Activated naive CD8-positive, alpha-beta T cell treated with anti-CD3 and anti-CD28 coated beads for 36 hours (primary cell): ENCODE results near the gene GPR137B. TPM values are rescaled to one million over a fixed set of nuclear protein-coding genes. Genes with fewer than 3 reads are reported as not detected.
"Not testable (repeated sequence)": the region's sequence is repeated elsewhere in the genome, so short reads cannot be mapped to it uniquely, and the experiment has no call there.

Experiments used
- DNase-seq: peaks from one replicate; pipeline ENCODE4 v3.0.0; 2021
- H3K27ac Mint-ChIP-seq: one replicate; pipeline ENCODE4 v1.8.0; 2022; ENCODE audit warnings: mild to moderate bottlenecking, moderate library complexity, mixed read lengths
- H3K27me3 Mint-ChIP-seq: one replicate; pipeline ENCODE4 v1.8.0; 2022; ENCODE audit warnings: mild to moderate bottlenecking, mixed read lengths
- H3K36me3 Mint-ChIP-seq: one replicate; pipeline ENCODE4 v1.8.0; 2021; ENCODE audit warnings: mild to moderate bottlenecking, mixed read lengths
- H3K4me1 Mint-ChIP-seq: one replicate; pipeline ENCODE4 v1.8.0; 2021; ENCODE audit warnings: mixed read lengths
- H3K4me3 Mint-ChIP-seq: one replicate; pipeline ENCODE4 v1.8.0; 2022; ENCODE audit warnings: mild to moderate bottlenecking, moderate library complexity, mixed read lengths
- H3K9me3 Mint-ChIP-seq: one replicate; pipeline ENCODE4 v1.8.0; 2022; ENCODE audit warnings: mixed read lengths
- total RNA-seq, 2 experiments: library from RNA; stranded (reverse); gene quantifications; one replicate each; pipeline ENCODE4 v1.2.3, GENCODE V29; 2021

The GPR137B gene
- total RNA-seq, 2 experiments from 2014 or later = 4.6 to 4.7 TPM

- Mint-ChIP-seq H3K36me3 (peaks cover 32% of the 10 kb centered on the region), H3K4me3 (no peak overlapping the region), H3K4me1 (peaks cover 10% of the 10 kb centered on the region), H3K27me3 (no peaks in the 10 kb centered on the region), H3K9me3 (peaks cover 16% of the 10 kb centered on the region), H3K27ac (no peak overlapping the region)
- no peak for DNase-seq
Measured at GRCh38 chr1:236158719-236159118, 16.4 kb downstream of the GPR137B start.

DNA sequence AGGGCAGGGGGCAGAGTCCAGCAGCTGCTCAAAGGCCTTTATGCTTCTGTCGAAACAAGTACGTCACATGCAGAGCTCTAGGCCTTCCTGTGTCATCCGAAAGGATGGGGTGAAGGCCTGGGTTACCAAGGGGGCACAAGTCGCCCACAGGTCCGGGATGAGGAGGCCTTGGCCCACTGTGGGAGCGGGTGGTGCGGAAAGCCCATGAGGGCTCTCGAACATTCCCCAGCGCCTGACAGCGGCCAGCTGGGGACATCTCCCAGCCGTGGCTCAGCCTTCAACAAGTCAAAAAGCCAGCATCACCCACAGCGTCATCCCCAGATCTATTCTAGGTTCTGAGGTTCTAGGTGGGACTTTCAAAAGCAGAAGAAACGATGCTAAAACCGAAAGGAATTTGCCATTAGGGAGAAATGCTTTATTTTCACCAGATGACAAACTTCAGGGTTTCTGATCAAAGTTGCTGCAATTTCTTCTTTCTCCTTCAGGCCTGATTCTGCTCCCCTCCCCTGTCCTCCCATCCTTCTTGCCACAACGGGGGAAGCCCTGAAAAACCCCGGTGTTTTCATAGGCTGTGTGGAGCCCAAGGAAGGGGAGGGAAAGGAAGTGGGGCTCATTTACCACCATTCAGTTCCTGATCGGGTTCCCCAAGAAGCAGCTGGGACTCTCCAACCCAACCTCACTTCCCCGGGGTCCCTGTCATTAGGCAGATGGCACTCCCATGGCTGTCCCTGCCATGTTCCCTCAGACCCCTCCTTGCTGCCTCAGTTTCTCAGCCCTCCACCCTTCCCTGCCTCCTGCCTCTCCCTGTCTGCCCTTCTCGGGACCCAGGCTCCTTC, 17.6 kb downstream of the GPR137B start:
- no peaks in the 10 kb centered on the region for H3K27me3 Mint-ChIP-seq
- peak overlapping the region; percentile 11 for H3K27ac Mint-ChIP-seq
- no peak overlapping the region for H3K4me3 Mint-ChIP-seq
- peaks cover 15% of the 10 kb centered on the region for H3K4me1 Mint-ChIP-seq
- peaks cover 16% of the 10 kb centered on the region for H3K9me3 Mint-ChIP-seq
- peaks cover 38% of the 10 kb centered on the region for H3K36me3 Mint-ChIP-seq
- no peak for DNase-seq

DNA sequence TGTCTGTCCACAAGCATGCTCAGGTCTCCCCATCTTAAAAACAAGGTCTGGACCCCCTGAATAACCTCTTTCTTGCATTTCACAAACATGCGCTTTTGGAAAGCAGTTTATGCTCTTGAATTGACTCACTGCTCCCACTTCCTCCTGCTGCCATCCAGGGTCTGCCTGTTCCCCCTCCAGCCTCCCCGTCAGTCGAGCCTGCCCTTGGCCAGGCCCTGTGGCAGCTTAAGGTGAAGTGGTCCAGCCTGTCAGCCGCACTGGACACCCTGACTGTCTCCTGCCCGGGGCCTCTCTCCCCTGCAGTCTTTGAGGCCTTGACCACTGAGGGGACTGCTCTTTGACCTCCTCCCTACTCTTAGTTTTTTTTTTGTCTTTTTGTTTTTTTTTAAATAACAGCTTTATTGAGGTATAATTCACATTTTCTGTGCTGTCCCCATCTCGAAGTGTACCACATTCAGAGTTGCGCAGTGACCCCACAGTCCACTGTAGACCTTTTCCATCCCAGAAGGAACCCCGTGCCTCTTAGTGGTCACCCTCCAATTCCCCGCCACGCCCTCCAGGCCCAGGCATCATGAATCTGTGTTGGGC, 18.3 kb downstream of the GPR137B start:
- H3K27ac Mint-ChIP-seq = peak overlapping the region; percentile 11

DNA sequence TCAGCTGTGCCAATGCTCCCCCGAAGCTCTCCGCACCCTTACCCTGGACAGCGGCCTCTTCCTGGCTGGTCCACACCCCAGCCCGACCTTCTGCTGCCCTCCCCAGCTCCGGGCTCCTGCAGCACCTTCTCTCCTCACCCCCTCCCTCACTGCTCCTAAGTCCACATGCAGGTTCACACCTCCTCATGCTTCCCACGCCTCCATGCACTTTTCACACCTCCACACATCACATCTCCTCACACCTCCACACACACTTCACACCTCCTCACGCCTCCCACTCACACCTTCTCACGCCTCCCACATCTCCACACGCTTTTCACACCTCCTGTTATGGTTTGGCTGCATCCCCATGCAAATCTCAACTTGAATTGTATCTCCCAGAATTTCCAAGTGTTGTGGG, 18.9 kb downstream of the GPR137B start:
- peaks cover 16% of the 10 kb centered on the region for H3K9me3 Mint-ChIP-seq
- no peak overlapping the region for H3K27ac Mint-ChIP-seq
- peaks cover 15% of the 10 kb centered on the region for H3K4me1 Mint-ChIP-seq
- peaks cover 38% of the 10 kb centered on the region for H3K36me3 Mint-ChIP-seq
- DNase-seq = no peak
- H3K27me3 Mint-ChIP-seq = no peaks in the 10 kb centered on the region
- no peak overlapping the region for H3K4me3 Mint-ChIP-seq

More for the DNA sequence above, 18.3 kb downstream of the GPR137B start:
- Mint-ChIP-seq H3K4me3 (no peak overlapping the region), H3K4me1 (peaks cover 15% of the 10 kb centered on the region), H3K36me3 (peaks cover 38% of the 10 kb centered on the region), H3K9me3 (peaks cover 16% of the 10 kb centered on the region), H3K27me3 (no peaks in the 10 kb centered on the region)
- no peak for DNase-seq

DNA sequence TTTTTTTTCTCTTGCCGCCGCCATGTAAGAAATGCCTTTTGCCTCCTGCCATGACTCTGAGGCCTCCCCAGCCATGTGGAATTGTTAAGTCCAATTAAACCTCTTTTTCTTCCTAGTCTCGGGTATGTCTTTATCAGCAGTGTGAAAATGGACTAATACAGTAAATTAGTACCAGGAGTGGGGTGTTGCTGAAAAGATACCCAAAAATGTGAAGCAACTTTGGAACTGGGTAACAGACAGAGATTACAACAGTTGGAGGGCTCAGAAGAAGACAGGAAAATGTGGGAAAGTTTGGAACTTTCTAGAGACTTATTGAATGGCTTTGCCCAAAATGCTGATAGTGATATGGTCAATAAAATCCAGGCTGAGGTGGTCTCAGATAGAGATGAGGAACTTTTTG, 19.4 kb downstream of the GPR137B start:
- H3K4me1 Mint-ChIP-seq = peaks cover 12% of the 10 kb centered on the region
- H3K27me3 Mint-ChIP-seq, DNase-seq, H3K27ac Mint-ChIP-seq, H3K4me3 Mint-ChIP-seq: not testable (repeated sequence)
- peaks cover 16% of the 10 kb centered on the region for H3K9me3 Mint-ChIP-seq
- H3K36me3 Mint-ChIP-seq = peaks cover 38% of the 10 kb centered on the region

- no peak for DNase-seq
- H3K9me3 Mint-ChIP-seq = peaks cover 16% of the 10 kb centered on the region
- no peaks in the 10 kb centered on the region for H3K27me3 Mint-ChIP-seq
- no peak overlapping the region for H3K27ac Mint-ChIP-seq
- H3K36me3 Mint-ChIP-seq = peaks cover 38% of the 10 kb centered on the region
- peaks cover 12% of the 10 kb centered on the region for H3K4me1 Mint-ChIP-seq
- no peak overlapping the region for H3K4me3 Mint-ChIP-seq
Measured at GRCh38 chr1:236163463-236164153, 21.3 kb downstream of the GPR137B start.

DNA sequence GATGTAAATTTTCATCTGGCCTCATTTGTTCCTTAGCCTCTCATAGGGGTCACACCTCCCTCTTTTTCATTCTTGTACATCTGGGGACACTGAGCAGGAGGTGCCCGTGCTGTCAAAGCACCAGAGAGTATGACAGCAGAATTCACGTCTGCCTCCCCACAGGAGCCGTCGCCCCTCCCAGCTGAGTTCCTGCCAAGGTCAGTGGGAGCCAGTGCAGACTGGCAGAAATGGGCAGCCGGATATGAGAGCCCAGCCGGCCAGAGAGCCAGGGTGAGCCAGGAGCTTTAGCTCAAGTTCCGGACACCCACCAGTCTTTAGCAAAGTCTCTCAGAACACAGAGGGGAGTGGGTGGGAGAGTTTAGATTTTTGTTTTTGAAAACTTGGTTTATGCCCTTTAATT, 21.9 kb downstream of the GPR137B start:
- DNase-seq = no peak
- no peaks in the 10 kb centered on the region for H3K27me3 Mint-ChIP-seq
- peaks cover 16% of the 10 kb centered on the region for H3K9me3 Mint-ChIP-seq
- peaks cover 38% of the 10 kb centered on the region for H3K36me3 Mint-ChIP-seq
- no peak overlapping the region for H3K4me3 Mint-ChIP-seq
- H3K4me1 Mint-ChIP-seq = peaks cover 12% of the 10 kb centered on the region
- no peak overlapping the region for H3K27ac Mint-ChIP-seq

DNA sequence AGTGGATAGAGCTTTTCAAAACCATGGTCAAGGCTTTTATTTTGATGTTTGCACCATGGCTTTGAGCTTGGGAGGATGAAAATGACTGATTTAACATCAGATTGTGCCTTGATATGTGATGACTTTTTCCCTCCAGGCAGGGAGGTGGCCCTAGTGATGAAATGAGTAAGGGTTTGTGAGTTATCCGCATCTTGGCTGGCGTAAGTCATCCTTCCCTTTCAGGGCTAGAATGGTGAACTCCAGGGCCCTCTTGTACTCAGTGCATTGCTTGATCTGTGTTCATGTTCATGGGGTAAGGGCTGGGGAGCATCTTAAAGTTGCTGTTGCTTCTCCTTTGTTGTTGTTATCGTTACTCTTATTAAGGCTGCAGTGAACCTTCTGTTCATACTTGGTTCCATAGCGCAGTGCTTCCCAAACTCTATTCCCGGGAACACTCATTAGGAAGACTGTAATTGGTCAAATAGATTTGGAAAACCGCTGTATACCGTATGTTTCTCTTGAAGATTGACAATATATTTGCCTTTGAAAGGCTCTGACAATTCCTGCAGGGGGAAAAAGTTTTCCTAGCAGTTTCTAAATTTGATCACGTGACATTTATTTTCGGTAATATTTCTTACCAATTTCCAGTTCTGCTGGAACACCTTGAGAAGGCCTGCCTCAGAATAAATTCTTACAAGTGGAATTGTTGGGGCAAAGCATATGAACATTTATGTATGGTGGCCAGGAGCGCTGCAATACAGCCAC, 23.1 kb downstream of the GPR137B start:
- Mint-ChIP-seq H3K9me3 (peaks cover 15% of the 10 kb centered on the region), H3K4me1 (peaks cover 11% of the 10 kb centered on the region), H3K4me3 (no peak overlapping the region), H3K27me3 (no peaks in the 10 kb centered on the region), H3K27ac (no peak overlapping the region), H3K36me3 (peaks cover 36% of the 10 kb centered on the region)
- DNase-seq = no peak

DNA sequence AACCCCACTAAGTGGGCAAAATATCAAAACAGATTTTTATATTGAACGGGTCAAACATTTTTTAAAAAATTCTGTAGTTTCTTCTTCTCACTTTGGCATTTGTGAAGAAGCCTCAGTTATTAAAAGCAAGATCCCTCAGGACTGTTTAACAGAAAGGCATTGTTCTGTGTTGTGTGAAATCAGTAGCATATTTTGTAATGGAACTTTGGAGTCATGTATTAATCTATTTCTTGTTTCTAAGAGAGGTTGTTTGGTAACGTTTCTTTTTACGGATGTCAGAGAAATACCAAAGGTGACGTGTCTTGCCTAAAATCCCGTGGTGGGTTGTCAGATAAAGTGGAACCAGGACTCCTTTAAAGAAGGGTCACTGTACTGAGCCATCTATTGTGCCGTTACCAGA, 23.7 kb downstream of the GPR137B start:
- no peak overlapping the region for H3K4me3 Mint-ChIP-seq
- no peaks in the 10 kb centered on the region for H3K27me3 Mint-ChIP-seq
- peaks cover 30% of the 10 kb centered on the region for H3K36me3 Mint-ChIP-seq
- peaks cover 10% of the 10 kb centered on the region for H3K9me3 Mint-ChIP-seq
- no peak for DNase-seq
- H3K4me1 Mint-ChIP-seq = peaks cover 11% of the 10 kb centered on the region
- H3K27ac Mint-ChIP-seq = no peak overlapping the region

DNA sequence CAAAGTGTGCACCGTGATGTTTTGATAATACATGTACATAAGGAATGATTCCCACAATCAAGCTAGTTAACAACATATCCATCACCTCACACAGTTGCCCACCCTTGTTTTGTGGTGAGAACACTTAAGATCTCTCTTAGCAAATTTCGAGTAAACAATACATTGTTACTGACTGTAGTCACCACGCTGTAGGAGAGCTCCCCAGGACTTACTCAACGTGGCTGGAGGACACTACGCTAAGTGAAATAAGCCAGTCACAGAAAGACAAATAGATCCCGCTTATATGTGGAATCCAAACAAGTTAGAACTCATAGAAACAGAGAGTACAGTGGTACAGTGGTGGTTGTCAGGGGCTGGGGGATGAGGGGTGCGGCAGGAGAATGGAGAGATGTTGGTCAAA, 24.8 kb downstream of the GPR137B start:
- H3K27me3 Mint-ChIP-seq = no peaks in the 10 kb centered on the region
- no peak overlapping the region for H3K27ac Mint-ChIP-seq
- H3K9me3 Mint-ChIP-seq = no peaks in the 10 kb centered on the region
- no peak overlapping the region for H3K4me3 Mint-ChIP-seq
- DNase-seq = no peak
- peaks cover 20% of the 10 kb centered on the region for H3K36me3 Mint-ChIP-seq
- peaks cover 11% of the 10 kb centered on the region for H3K4me1 Mint-ChIP-seq

DNA sequence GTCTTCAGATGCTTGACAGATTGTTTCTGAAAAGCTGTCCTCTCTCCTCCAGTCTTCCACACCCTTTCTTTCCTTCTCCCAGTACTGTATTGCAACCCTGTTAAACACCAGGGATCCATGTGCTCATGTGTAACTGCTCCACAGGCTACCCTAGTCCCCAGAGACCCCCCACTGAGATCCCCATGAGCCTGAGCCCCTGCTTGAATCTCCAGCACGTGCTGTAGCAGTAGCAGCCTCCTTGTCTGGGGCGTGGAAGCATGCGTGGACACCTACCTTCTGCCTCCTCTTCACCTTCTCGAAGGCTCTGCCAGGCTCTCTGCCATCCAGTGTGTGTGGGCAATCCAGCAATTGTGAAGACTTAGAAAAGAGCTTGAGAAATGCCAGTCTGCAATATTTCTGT, 25.2 kb downstream of the GPR137B start:
- H3K27me3 Mint-ChIP-seq = no peaks in the 10 kb centered on the region
- no peak overlapping the region for H3K4me3 Mint-ChIP-seq
- no peak for DNase-seq
- H3K4me1 Mint-ChIP-seq = peaks cover 11% of the 10 kb centered on the region
- H3K27ac Mint-ChIP-seq = no peak overlapping the region
- H3K9me3 Mint-ChIP-seq = no peaks in the 10 kb centered on the region
- H3K36me3 Mint-ChIP-seq = peaks cover 18% of the 10 kb centered on the region

DNA sequence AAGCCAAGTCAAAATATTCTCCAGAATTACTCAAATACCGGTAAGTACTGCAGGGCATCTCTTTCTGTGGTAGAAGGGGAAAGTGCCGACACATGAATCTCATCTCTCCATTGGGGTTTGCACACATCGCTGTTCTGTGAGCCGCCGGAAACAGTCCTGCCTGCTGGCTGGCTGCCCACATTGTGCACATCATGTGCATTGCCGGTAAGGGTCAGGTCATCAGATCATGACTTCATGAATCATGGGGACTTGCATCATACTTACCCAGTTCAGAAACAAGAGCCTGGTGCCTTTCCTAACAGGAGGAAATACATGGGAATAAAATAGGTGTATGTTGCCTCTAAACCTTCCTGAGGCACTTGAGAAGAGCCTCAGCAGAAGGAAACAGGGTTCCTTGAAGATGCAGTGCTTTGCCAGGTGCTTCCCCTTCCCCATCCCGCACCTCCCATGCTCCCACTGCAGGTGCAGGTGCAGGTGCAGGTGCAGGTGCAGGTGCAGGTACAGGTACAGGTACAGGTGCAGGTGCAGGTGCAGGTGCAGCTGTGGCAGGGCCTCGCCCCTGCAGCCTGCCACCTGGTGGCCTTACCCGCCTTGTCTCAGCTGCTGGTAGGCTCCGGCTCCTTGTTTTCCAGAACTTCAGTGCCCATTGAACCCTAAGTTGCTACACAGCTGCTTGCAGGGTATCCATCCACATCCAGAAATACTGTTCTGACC, 26.5 kb downstream of the GPR137B start:
- H3K4me1 Mint-ChIP-seq = peaks cover 4% of the 10 kb centered on the region
- H3K4me3 Mint-ChIP-seq = no peak overlapping the region
- no peak for DNase-seq
- H3K36me3 Mint-ChIP-seq = peaks cover 5% of the 10 kb centered on the region
- H3K27ac Mint-ChIP-seq = no peak overlapping the region
- no peaks in the 10 kb centered on the region for H3K27me3 Mint-ChIP-seq
- H3K9me3 Mint-ChIP-seq = no peaks in the 10 kb centered on the region

GRCh38 chr1:236172041-236172579, 29.8 kb downstream of the GPR137B start:
- Mint-ChIP-seq H3K27me3 (no peaks in the 10 kb centered on the region), H3K27ac (no peak overlapping the region), H3K4me1 (peaks cover 2% of the 10 kb centered on the region), H3K4me3 (no peak overlapping the region), H3K9me3 (no peaks in the 10 kb centered on the region), H3K36me3 (no peaks in the 10 kb centered on the region)
- no peak for DNase-seq

DNA sequence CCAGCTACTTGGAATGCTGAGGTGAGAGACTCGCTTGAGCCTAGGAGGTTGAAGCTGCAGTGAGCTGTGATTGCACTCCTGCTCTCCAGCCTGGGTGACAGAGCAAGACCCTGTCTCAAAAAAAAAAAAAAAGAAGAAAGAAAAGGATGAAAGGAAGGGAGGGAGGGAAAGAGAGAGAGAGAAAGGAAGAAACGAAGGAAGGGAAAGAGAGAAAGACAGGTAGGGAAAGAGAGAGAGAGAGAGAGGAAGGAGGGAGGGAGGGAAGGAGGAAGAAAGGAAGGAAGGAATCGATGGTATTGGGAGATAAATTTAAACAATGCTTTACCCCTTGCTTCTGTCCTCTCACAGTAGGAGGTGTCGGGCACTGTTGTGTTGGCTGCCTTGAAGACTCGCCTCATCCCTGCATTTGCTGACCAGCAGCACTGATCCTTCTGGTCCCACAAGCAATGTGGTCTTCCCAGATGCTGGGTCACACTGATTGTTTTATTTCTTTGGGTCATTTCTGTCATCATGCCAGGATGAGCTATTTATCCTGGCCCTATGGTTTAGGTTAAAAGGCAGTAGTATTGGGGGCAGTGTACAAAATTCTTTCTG, 30.9 kb downstream of the GPR137B start:
- H3K4me1 Mint-ChIP-seq = peaks cover 2% of the 10 kb centered on the region
- no peaks in the 10 kb centered on the region for H3K36me3 Mint-ChIP-seq
- H3K4me3 Mint-ChIP-seq = no peak overlapping the region
- no peak overlapping the region for H3K27ac Mint-ChIP-seq
- H3K9me3 Mint-ChIP-seq = no peaks in the 10 kb centered on the region
- H3K27me3 Mint-ChIP-seq = no peaks in the 10 kb centered on the region
- no peak for DNase-seq
